Stimulated activated CD8-positive, alpha-beta memory T cell treated with anti-CD3 and anti-CD28 coated beads, Interleukin-12 subunit alpha, Interleukin-12 subunit beta, amount 100 ng/mL, for 24 hours (primary cell): Measurements from ENCODE around the gene SLC16A12.
A peak's percentile ranks its signal among the peaks of the same experiment; 100 is the strongest.
"Not testable (repeated sequence)": the region's sequence is repeated elsewhere in the genome, so short reads cannot be mapped to it uniquely, and the experiment has no call there.

Source experiments
- DNase-seq: peaks from one replicate; pipeline ENCODE4 v3.0.0-alpha.2; 2020; ENCODE audit errors: extremely low read depth

Gene SLC16A12

DNA sequence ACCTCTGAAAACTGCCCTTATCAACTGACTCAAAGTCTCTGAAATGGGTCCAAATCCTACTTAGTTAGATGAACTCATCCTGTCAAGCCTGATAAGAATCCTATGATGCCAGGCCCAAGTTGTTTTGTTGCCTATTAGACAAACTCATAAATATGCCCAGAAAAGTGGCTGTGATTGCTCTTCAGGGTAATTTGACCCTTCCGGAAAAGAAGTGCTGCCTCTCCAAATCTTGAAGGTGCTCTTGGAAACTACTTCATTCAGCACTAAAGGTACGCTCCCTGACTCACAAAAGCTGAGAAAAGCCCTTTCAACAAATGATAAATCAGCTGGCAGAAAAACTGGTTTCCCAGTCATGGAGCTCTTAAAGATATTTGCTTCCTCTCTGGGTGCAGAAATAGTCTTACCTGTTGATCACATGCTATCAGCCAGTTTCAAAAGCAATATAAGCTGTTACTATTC, 114.3 kb downstream of the SLC16A12 start:
- no peak for DNase-seq

DNA sequence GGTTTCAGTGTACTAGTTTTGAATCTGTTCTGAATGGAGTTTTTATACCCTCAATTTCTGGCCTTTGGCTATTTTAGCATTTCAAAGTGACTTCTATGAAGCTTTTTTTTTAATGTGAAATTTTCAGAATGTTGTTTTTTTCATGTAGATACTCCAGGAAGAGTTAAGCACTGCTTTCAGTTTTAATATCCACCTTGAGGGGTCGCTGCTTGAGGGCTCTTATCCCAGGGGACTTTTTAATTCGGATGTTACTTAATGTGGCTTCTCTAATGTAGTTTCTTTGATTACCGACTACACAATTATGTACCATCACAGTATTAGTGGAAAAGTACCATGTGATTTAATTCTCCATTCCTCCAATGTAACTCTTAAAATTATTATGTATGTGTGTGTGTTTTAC, 115.8 kb downstream of the SLC16A12 start:
- DNase-seq = no peak

DNA sequence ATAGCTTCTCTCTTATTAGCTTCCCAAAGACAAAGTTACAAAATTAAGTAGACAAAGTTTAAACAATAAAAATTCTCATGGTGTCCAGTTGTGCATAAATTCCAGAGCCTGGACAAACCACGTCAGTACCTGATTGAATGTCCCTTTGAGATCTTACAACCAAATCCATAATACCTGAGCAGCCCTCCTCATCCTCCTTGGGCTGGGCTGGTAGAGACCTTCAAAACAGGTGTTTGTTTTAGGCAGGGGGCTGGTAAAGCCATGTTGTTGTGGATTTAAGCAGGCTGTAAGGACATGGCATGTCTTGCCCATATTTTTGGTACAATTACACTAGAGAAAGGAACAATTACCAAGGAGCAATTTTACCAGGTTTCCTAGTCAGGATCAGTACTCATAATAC, 118.9 kb downstream of the SLC16A12 start:
- DNase-seq = no peak

DNA sequence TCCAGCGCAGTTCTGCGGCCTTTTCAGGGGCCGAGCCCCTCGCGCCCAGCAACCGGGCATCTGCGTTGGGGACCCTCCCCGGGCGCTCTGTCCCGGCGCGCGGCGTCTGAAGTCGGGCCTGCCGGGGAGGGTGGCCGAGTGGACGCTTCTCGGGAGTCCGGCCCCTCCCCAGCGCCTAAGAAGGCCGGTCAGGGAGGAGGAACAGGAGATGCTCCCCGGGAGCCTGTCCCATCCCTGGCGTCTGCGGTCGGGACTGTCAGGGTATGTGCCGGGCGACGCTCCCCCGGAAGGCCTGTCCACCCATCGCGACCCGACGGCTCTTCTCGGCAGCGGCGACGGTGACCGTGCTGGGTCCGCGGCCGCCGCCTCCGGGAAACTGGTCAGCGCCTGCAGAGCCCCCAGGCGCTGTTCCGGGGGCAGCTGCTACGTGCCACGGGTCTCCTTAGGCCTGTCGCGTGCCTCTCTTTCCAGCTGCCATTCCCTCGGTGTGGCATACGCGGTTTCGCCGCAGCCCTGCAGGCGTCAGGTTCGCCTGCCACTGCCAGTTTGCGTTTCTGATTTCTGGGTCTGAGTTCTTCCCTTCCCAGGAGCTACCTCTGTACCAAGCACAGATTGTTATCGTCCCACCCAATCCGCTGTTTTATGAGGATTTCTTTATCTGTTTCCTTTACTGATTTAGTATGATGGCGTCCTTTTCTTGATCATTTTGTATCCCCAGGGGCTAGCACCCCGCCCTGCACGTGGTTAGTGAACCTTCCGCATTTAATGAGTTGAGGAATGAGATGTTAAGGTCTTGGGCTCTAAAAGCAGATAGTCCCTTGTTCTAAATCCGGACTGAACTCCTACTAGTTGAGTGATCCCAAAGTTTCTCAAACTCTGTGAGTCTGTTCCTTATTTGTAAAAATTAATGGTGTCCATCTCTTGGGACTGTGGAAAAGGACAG, 120.2 kb downstream of the SLC16A12 start:
- no peak for DNase-seq

DNA sequence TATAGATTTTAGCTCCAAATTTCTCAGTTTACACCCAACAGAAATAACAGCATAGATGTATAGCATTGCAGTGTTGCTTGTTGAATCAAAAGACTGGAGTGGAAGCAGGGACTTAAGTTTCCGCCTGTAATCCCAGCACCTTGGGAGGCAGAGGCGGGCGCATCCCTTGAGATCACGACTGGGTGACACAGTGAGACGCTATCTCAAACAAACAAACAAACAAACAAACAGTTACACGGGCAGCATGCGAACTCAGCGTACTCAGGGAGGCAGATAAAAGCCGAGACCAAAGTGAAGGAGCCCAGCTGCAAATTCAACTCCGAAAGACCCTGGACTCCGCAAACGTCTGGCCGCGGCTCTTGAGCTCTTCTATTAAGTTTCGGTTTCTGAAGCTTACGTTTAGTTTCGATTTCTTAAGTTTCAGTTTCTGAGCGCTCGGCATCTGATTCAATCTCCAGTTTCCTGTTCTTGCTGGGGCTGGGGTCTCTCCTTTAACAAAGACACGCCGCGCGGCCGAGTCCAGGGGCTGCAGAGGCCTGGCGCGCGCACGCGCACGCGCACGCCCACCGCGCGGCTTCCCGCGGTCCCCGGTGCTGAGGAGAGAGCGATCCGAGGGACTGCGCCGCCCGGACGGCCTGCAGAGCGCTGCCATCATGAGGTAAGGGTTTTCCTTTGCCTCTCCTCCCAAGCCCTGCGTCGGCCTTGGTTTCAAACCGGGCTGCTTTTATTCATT, 121.1 kb downstream of the SLC16A12 start, which contains the start of gene IFIT5:
IFIT5 (plus strand) TSS at position 423 of the 733 bp plus-strand sequence; CDS start at position 654, 231 bp downstream.
- peak; percentile 24 for DNase-seq

DNA sequence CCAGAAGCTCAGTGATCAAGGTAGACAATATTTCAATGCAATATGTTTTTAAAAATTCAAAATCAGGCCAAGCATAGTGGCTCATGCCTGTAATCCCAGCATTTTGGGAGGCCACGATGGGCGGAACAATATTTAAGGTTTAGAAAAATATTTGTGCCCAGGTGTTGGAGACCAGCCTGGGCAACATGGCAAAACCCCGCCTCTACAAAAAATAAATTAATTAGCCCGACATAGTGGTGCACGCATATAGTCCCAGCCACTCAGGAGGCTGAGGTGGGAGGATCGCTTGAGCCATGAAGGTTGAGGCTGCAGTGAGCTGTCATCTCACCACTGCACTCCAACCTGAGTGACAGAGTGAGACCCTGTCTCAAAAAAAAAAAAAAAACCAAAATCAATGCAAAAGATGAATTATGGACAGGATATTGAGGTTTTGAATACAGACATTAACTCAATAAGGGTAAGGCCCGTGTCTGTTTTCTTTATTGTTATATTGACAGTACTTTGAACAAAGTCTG, 121.9 kb downstream of the SLC16A12 start:
- no peak for DNase-seq

DNA sequence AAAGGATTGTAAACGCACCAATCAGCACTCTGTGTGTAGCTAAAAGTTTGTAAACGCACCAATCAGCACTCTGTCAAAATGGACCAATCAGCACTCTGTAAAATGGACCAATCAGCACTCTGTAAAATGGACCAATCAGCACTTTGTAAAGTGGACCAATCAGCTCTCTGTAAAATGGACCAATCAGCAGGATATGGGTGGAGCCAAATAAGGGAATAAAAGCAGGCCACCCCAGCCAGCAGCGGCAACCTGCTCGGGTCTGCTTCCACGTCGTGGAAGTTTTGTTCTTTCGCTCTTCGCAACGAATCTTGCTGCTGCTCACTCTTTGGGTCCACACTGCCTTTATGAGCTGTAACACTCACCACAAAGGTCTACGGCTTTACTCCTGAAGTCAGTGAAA, 123.1 kb downstream of the SLC16A12 start:
- DNase-seq = not testable (repeated sequence)

DNA sequence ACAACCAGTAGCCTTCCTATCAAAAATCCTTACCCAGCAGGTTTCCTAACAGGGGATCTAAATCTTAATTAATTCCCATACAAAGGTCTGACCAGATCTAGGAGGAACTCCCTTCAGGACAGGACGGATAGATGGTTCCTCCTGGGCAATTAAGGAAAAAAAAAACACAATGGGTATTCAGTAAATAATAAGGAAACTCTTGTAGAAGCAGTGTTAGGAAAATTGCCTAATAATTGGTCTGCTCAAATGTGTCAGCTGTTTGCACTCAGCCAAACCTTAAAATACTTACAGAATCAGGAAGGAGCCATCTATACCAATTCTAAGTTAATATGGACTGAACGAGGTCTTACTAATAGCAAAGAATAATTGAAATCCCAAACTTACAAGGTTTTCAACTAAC, 124.3 kb downstream of the SLC16A12 start:
- not testable (repeated sequence) for DNase-seq

DNA sequence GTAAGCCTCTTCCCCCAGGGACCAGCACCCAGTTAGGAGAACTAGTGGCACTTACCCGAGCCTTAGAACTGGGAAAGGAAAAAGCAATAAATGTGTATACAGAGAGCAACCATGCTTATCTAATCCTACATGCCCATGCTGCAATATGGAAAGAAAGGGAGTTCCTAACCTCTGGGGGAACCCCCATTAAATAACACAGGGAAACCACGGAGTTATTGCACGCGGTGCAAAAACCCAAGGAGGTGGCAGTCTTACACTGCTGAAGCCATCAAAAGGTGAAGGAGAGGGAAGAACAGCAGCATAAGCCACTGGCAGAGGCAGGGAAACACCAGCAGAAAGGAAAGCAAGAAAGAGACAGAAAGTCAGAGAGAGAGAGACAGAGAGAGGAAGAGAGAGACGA, 124.8 kb downstream of the SLC16A12 start:
- DNase-seq = not testable (repeated sequence)

DNA sequence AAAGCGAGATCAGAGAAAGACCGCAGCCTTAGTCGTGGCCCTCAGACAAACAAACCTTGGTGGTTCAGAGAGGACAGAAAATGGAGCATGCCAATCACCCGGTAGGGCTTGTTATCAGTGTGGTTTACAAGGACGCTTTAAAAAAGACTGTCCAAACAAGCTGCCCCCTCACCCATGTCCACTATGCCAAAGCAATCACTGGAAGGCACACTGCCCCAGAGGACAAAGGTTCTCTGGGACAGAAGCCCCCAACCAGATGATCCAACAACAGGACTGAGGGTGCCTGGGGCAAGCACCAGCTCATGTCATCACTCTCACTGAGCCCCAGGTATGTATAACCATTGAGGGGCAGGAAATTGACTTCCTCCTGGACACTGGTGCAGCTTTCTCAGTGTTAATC, 126.1 kb downstream of the SLC16A12 start:
- DNase-seq = not testable (repeated sequence)

DNA sequence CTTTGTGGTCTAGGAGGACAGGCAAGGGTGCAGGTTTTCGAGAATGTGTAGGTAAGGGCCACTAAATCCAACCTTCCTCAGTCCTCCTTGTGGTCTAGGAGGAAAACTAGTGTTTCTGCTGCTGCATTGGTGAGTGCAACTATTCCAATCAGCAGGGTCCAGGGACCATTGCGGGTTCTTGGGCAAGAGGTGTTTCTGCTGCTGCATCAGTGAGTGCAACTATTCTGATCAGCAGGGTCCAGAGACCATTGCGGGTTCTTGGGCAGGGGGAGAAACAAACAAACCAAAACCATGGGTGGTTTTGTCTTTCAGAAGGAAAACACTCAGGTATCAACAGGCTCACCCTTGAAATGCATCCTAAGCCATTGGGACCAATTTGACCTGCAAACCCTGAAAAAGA, 127.6 kb downstream of the SLC16A12 start:
- DNase-seq = not testable (repeated sequence)

DNA sequence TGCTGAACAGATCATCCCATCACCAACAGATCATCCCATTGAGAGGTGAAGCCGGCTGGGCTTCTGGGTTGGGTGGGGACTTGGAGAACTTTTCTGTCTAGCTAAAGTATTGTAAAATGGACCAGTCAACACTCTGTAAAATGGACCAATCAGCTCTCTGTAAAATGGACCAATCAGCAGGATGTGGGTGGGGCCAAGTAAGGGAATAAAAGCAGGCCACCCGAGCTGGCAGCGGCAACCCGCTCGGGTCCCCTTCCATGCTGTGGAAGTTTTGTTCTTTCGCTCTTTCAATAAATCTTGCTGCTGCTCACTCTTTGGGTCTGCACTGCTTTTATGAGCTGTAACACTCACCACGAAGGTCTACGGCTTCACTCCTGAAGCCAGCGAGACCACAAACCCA, 129.2 kb downstream of the SLC16A12 start:
- DNase-seq = not testable (repeated sequence)

DNA sequence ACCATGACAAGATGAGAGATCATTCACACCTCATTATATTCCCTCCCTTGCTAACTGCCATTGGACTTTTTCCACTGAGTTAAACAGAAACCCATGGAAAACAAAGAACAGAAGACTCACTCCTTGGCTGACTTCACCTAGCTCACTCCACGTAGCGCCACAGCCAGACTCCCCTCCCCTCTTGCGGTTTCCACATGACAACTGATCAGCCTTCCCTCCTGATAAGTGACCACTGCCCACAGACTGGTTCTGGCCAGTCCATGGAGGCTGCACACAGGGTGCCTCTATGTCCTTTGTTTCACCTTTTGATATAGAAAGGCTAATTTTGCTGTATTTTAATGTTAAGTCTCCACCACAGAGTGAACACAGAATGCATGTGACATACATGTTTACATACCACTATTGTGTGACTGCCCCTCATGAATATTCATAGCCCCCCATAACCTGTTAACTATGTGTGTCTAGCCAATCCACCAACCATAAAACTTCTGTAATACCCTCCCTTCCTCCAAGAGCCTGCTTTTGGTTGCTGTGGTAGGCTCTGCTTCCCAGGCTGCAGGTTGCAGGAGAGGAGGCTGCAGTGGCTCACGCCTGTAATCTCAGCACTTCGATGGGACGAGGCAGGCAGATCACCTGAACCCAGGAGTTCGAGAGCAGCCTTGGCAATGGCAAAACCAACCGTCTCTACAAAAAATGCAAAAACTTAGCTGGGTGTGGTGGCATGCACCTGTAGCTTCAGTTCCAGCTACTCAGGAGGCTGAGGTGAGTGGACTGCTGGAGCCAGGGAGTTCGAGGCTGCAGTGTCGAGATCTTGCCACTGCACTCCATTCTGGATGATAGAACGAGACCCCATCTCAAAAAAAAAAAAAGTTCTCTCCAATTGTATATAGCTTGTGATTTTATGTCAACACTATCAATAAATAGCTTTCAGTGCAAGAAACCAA, 131.0 kb downstream of the SLC16A12 start:
- no peak for DNase-seq

DNA sequence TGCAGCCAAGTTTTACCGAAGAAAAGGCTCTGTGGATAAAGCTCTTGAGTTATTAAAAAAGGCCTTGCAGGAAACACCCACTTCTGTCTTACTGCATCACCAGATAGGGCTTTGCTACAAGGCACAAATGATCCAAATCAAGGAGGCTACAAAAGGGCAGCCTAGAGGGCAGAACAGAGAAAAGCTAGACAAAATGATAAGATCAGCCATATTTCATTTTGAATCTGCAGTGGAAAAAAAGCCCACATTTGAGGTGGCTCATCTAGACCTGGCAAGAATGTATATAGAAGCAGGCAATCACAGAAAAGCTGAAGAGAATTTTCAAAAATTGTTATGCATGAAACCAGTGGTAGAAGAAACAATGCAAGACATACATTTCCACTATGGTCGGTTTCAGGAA, 132.4 kb downstream of the SLC16A12 start:
- no peak for DNase-seq

DNA sequence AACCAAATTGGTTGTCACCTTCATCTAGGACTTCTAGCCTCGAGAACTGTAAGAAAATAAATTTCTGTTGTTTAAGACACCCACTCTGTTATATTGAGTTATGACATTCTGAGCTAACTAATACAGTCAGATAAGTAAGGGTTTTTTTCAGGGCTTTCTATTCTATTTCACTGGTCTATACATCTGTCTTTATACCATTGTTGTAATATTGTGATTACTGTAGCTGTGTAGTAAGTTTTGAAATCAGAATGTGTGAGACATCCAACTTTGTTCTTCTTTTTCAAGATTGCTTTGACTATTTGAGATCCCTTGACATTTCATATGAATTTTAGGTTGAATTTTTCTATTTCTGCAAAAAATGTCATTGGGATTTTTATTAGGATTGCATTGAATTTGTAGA, 135.4 kb downstream of the SLC16A12 start:
- no peak for DNase-seq

DNA sequence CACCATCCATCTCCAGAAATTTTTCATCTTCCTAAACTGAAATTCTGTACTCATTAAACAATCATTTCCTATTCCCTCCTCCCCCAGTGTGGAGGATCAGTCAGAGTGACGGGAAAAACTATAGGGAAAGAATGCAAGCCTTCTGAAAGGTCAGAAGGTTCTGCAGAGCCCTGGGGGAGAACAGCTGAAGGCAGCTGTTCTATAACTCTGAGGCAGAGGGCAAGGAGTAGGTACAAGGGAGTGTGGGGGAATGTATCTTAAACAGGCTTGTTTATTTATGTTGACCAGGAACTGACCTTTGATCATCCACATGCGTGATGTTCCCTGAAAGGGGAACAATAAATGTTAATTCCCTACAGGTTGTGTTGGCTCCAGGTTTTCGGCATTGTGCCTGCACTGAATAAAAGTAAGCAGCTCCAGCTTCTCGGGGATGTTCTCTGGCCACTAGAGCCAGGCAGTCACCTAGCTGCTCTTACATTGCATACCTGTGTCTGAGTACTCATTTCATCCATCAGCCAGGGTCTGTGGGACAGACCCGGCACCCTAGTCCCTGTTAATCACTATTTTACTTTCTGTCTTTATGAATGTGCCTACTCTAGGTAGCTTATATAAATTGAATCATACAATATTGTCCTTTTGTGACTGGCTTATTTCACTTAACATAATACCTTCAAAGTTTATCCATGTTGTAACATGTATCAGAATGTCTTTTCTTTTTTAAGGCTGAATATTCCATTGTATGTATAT, 137.2 kb downstream of the SLC16A12 start:
- no peak for DNase-seq

DNA sequence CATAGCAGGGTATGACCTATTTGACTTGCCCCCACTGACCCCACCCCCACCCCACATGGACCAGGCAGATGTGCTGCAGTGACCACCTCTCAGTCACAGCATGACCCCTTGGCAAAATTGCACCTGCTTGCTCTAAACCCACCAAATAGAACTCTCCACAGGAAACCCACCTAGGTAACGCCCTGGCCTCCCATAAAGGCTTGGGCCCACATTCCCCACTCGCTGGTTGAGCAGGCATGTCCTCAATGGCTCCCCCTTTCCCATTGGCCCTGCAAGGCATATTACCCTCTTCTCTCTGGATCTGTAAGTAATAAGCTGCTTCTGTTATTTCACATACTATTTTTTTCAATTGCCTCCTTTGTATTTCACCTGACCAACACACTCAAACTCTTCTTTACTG, 140.3 kb downstream of the SLC16A12 start:
- no peak for DNase-seq

DNA sequence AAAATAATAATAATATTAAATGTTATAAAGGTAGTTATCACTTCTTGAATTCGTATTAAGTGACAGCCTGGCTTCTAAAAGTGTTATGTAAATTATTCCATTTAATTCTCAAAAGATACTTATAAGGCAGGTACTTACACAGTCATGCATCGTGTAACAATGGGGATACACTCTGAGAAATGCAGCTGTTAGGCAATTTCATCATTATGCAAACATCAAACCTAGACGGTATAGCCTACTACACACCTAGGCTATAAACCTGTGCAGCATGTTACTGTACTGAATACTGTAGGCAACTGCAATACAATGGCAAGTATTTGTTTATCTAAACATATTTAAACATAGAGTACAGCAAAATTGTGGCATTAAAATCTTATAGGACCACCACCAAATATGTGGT, 141.5 kb downstream of the SLC16A12 start:
- DNase-seq = no peak

DNA sequence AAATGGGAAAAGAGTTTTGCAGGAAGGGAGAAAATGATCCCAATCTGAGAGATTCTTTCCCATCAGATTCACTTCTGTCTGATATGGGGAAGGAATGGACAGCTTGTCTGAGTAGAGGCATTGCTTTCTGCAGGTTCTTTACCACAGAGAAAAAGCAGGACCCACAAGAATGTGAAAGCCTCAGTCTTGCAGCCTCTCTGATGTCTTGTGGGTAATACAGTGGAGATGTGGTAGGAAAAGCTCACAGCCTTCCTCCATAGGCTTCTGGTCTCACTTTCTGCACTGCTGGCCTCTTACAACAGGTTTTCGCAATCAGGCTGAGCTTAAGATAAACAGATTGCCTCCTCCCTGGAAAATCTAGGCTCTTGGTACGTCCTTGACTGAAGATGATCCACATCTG, 142.4 kb downstream of the SLC16A12 start:
- DNase-seq = no peak

DNA sequence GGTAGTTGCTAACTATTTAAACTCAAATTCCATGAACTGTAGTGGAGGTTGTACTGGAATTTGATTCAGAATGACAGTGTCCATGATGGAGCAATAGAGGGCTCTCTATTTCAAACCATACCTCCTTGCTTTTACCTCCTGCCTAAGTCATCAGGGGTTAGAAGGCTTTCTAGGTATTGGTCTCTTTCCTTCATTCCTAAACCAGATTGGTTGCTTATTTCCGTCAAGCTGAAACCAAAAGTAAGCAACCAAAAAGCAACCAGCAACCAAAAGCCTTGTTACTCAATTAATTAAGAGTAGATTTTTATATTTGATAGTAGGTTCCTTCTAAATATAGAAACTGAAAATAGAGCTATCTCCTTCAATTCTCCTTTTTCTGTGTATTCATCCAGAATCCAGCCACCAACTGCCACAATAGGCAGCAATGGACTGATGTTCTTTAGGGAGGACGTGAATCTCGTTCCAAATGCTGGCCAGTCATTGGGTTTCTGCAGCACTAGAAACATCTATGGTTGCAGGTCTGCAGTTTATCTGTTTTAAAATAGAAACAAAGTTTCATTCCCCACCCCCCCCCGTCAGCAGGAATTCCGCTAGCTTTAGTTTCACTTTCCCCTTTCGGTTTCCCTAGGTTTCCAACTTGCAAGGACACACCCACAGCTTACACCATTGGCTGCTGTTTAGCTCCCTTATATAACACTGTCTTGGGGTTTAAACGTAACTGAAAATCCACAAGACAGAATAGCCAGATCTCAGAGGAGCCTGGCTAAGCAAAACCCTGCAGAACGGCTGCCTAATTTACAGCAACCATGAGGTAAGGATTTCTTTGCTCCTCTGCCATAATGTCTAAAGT, 143.3 kb downstream of the SLC16A12 start, which contains the start of gene IFIT1:
IFIT1 (plus strand) TSS at position 717 of the 850 bp plus-strand sequence; CDS start at position 807, 90 bp downstream.
- no peak for DNase-seq
